Lung (tissue), 12 donors: ENCODE results near the gene DSE. TPM values are rescaled to one million over a fixed set of nuclear protein-coding genes. Genes with fewer than 3 reads are reported as not detected.

Source experiments
- ATAC-seq: fragments of 200-7000 bp; cut with Tn5 transposase; one replicate; pipeline ENCODE4 v1.9.1; 2020; ENCODE audit warnings: moderate number of reproducible peaks; ENCODE audit not compliant: insufficient read depth, low FRiP score
- DNase-seq, 3 donors: peaks; one replicate each; pipeline ENCODE4 v3.0.0-alpha.2; 2013 to 2017
- H3K27ac ChIP-seq, 2 donors: one replicate each; pipeline ENCODE4 v1.5.1; 2013; ENCODE audit warnings: mild to moderate bottlenecking in 2 of 2, moderate library complexity in 2 of 2, control low read depth in 1 of 2, inconsistent platforms in 1 of 2, low read depth in 1 of 2, low read length in 1 of 2
- H3K27me3 ChIP-seq, 3 donors: one replicate each; pipeline ENCODE4 v1.5.1; 2013; ENCODE audit warnings: low read length in 2 of 3; ENCODE audit not compliant: control insufficient read depth in 3 of 3, insufficient read depth in 3 of 3
- H3K36me3 ChIP-seq, 4 donors: one replicate each; pipeline ENCODE4 v1.5.1; 2013; ENCODE audit warnings: low read length in 4 of 4, mild to moderate bottlenecking in 1 of 4, moderate library complexity in 1 of 4; ENCODE audit not compliant: control insufficient read depth in 4 of 4, insufficient read depth in 4 of 4
- H3K4me1 ChIP-seq, 5 donors: one replicate each; pipeline ENCODE4 v1.5.1; 2013; ENCODE audit warnings: low read length in 5 of 5, mild to moderate bottlenecking in 2 of 5, moderate library complexity in 1 of 5; ENCODE audit not compliant: control insufficient read depth in 5 of 5, insufficient read depth in 5 of 5
- H3K4me3 ChIP-seq: one replicate; pipeline ENCODE4 v1.5.1; 2013; ENCODE audit warnings: mild to moderate bottlenecking, control low read depth, moderate library complexity
- H3K9ac ChIP-seq, 2 donors: one replicate each; pipeline ENCODE4 v1.5.1; 2013; ENCODE audit warnings: low read length in 2 of 2, control low read depth in 1 of 2; ENCODE audit not compliant: insufficient read depth in 1 of 2
- H3K9me3 ChIP-seq, 4 donors: one replicate each; pipeline ENCODE4 v1.5.1; 2013; ENCODE audit warnings: low read length in 3 of 4, mild to moderate bottlenecking in 1 of 4, moderate library complexity in 1 of 4; ENCODE audit not compliant: control insufficient read depth in 4 of 4, insufficient read depth in 3 of 4
- WGBS, 2 donors: extraction: QIAGEN DNeasy Blood & Tissue Kit; methylation state at CpG; one replicate each; pipeline ENCODE4 v1.1.7; 2013; 5-methylcytosine and 5-hydroxymethylcytosine counted together
- polyA plus RNA-seq, 2 donors: library from polyadenylated mRNA; stranded (reverse); fragments of 200-250 nt; gene quantifications; one replicate each; pipeline ENCODE4 v1.2.1, GENCODE V29; 2013
- total RNA-seq, 2 donors: library from RNA; depleted of rRNA in 1 of 2; stranded (reverse); fragments of >200 nt in 1 of 2; gene quantifications; one replicate each; pipeline ENCODE4 v1.2.1, GENCODE V29; 2014 to 2021
- TF ChIP-seq, protein P1 (sequence below): IDR thresholded peaks from 2 replicates; pipeline ENCODE4 v1.5.1; 2012; ENCODE audit warnings: mild to moderate bottlenecking; ENCODE audit errors: control extremely low read depth, extremely low read depth
- donor health status: control.
- donor health status: control.
- donor health status: Bipolar disorder and iron deficiency.
- donor health status: healthy.
- donor health status: DM: yes; HTN: yes; CAD: no.

The DSE gene
- total and polyA plus RNA-seq, 4 donors: 5.4 to 46.9 (median 42.4) TPM

GRCh38 chr6:116413357-116413756 is 42.6 kb downstream of the DSE start:
- Histone ChIP-seq H3K4me3 (no peak overlapping the region), H3K9me3 (no peaks in the 10 kb centered on the region), H3K9ac (no peak overlapping the region), H3K4me1 (peaks cover 5 to 19% (median 13%) of the 10 kb centered on the region in 5 donors), H3K27ac (no peak overlapping the region), H3K36me3 (peaks cover 0 to 4% (median 0%) of the 10 kb centered on the region in 4 donors), H3K27me3 (no peaks in the 10 kb centered on the region)
- DNase-seq (no peak), ATAC-seq (no peak)
- TF ChIP-seq, protein P1, sequence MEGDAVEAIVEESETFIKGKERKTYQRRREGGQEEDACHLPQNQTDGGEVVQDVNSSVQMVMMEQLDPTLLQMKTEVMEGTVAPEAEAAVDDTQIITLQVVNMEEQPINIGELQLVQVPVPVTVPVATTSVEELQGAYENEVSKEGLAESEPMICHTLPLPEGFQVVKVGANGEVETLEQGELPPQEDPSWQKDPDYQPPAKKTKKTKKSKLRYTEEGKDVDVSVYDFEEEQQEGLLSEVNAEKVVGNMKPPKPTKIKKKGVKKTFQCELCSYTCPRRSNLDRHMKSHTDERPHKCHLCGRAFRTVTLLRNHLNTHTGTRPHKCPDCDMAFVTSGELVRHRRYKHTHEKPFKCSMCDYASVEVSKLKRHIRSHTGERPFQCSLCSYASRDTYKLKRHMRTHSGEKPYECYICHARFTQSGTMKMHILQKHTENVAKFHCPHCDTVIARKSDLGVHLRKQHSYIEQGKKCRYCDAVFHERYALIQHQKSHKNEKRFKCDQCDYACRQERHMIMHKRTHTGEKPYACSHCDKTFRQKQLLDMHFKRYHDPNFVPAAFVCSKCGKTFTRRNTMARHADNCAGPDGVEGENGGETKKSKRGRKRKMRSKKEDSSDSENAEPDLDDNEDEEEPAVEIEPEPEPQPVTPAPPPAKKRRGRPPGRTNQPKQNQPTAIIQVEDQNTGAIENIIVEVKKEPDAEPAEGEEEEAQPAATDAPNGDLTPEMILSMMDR: no peak
- WGBS, 2 donors: 70 to 77% methylated on average over 1 of the region's 1 CpG

DNA sequence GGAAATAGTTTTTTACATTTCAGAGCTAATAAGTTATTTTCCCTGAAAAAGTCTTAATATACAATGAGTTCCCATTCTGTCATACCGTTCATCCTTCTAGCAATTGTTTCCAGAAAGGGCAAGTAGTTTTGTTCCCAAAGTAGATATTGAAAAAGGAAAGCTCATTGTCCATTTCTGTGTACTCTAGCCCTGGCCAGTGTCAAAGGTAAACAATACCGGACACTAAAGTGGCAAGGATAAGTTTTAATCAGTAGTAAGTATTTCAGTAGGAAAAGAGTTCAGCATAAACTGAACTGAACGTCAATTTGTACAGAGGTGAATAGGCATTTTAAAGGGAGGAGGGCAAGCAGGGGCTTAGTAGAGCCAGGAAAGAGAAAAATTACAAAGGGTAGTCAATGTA is 46.9 kb downstream of the DSE start:
- Histone ChIP-seq H3K9me3 (no peaks in the 10 kb centered on the region), H3K27me3 (no peaks in the 10 kb centered on the region), H3K36me3 (peaks cover 0 to 4% (median 0%) of the 10 kb centered on the region in 4 donors), H3K9ac (no peak overlapping the region), H3K27ac (no peak overlapping the region), H3K4me3 (no peak overlapping the region), H3K4me1 (peaks cover 0 to 16% (median 6%) of the 10 kb centered on the region in 5 donors)
- no peak for ATAC-seq
- TF ChIP-seq, protein P1: no peak
- 66 to 84% methylated on average over 3 of the region's 3 CpGs for WGBS, 2 donors
- no peak for DNase-seq

DNA sequence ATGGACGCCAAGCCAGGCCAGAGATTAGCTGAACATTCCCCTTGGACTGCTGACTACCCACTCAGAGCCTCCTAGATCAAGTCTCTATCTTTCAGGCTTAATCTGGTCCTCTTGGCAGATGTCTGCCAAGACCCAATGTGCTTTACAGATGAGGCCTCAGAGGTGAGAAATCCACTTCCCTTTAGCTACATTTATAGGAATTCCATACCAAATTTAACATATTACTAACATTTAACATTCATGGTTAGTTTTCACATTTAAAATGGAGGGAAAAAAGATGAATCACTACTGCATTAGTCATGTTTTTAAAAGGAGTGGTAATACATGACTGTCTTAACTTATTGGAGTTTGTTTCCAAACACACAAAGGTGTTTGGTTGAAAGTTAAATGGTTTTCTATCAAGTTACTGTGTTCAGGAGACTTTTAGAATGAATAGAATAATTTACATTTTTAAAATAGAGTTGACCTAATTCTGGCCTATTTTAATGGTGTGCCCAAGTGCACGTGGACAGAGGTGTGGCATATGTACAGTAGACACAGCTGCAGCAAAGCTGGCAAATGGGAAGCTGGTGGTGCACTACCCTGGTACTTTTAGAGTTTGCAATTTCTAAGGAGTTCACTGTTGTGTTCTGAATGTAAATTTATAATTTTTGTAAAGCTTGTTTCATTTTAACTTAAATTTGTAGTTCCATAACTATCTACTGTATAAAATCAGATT is 48.5 kb downstream of the DSE start:
- DNase-seq: no peak
- H3K27ac ChIP-seq: no peak overlapping the region
- H3K9me3 ChIP-seq: no peaks in the 10 kb centered on the region
- no peak overlapping the region for H3K4me3 ChIP-seq
- peaks cover 0 to 4% (median 0%) of the 10 kb centered on the region in 4 donors for H3K36me3 ChIP-seq
- no peak overlapping the region for H3K9ac ChIP-seq
- no peaks in the 10 kb centered on the region for H3K27me3 ChIP-seq
- TF ChIP-seq, protein P1: no peak
- no peak for ATAC-seq
- WGBS, 2 donors: 87 to 97% methylated on average over 2 of the region's 2 CpGs
- H3K4me1 ChIP-seq: peaks cover 0 to 17% (median 6%) of the 10 kb centered on the region in 5 donors
